GM23338 (cell line): ENCODE data around the gene LIMCH1. TPM values are rescaled to one million over a fixed set of nuclear protein-coding genes. Genes with fewer than 3 reads are reported as not detected.

Source experiments
- ATAC-seq: fragments of 200-7000 bp; cut with Tn5 transposase; 3 replicates; pipeline ENCODE4 v1.9.1; 2020
- DNase-seq: peaks from one replicate; pipeline ENCODE4 v3.0.0-alpha.2; 2015; ENCODE audit warnings: low spot score
- H2AFZ ChIP-seq: fragments of 200-600 bp; sonication (generic); 2 replicates; pipeline ENCODE4 v1.8.0; 2016; ENCODE audit warnings: antibody characterized with exemption, mild to moderate bottlenecking, moderate library complexity
- H3F3A ChIP-seq: fragments of 200-600 bp; sonication (generic); replicated peaks from 2 replicates; pipeline ENCODE4 v1.8.0; 2017; ENCODE audit warnings: antibody characterized with exemption, mixed run types, low read depth
- H3K27ac ChIP-seq: fragments of 200-600 bp; sonication (generic); 2 replicates; pipeline ENCODE4 v1.6.1; 2016; ENCODE audit warnings: low read depth
- H3K27me3 ChIP-seq: fragments of 200-600 bp; sonication (generic); 2 replicates; pipeline ENCODE4 v1.8.0; 2016; ENCODE audit warnings: mild to moderate bottlenecking, mixed run types, moderate library complexity; ENCODE audit not compliant: insufficient read depth
- H3K36me3 ChIP-seq: fragments of 200-600 bp; sonication (generic); 2 replicates; pipeline ENCODE4 v1.8.0; 2016; ENCODE audit warnings: mild to moderate bottlenecking; ENCODE audit not compliant: insufficient read depth
- H3K4me1 ChIP-seq: fragments of 200-600 bp; sonication (generic); 2 replicates; pipeline ENCODE4 v1.8.0; 2016; ENCODE audit warnings: mild to moderate bottlenecking, moderate library complexity; ENCODE audit not compliant: insufficient read depth
- H3K4me2 ChIP-seq: fragments of 200-600 bp; sonication (generic); 2 replicates; pipeline ENCODE4 v1.7.1; 2017; ENCODE audit warnings: mixed run types
- H3K4me3 ChIP-seq: fragments of 200-600 bp; sonication (generic); 2 replicates; pipeline ENCODE4 v1.6.1; 2016; ENCODE audit warnings: mixed run types
- H3K79me2 ChIP-seq: fragments of 200-600 bp; sonication (generic); replicated peaks from 2 replicates; pipeline ENCODE4 v1.8.0; 2017; ENCODE audit warnings: mild to moderate bottlenecking; ENCODE audit not compliant: insufficient read depth
- H3K9me2 ChIP-seq: fragments of 200-600 bp; sonication (generic); 2 replicates; pipeline ENCODE4 v1.8.0; 2017; ENCODE audit not compliant: insufficient read depth
- H4K20me1 ChIP-seq: fragments of 200-600 bp; sonication (generic); replicated peaks from 2 replicates; pipeline ENCODE4 v1.8.0; 2017; ENCODE audit warnings: mild to moderate bottlenecking; ENCODE audit not compliant: insufficient read depth
- H3K27ac Mint-ChIP-seq: 2 replicates; pipeline ENCODE4 v1.8.0; 2020; ENCODE audit warnings: inconsistent platforms, mild to moderate bottlenecking, moderate library complexity, mixed read lengths
- H3K27me3 Mint-ChIP-seq: 3 replicates; pipeline ENCODE4 v1.8.0; 2022; ENCODE audit warnings: low read depth, mild to moderate bottlenecking, moderate library complexity, mixed read lengths, inconsistent platforms; ENCODE audit not compliant: insufficient read depth, poor library complexity
- H3K36me3 Mint-ChIP-seq: 3 replicates; pipeline ENCODE4 v1.8.0; 2021; ENCODE audit warnings: low read depth, mild to moderate bottlenecking, inconsistent platforms, moderate library complexity, mixed read lengths
- H3K4me1 Mint-ChIP-seq: 3 replicates; pipeline ENCODE4 v1.8.0; 2020; ENCODE audit warnings: mild to moderate bottlenecking, inconsistent platforms, mixed read lengths
- H3K4me3 Mint-ChIP-seq: 3 replicates; pipeline ENCODE4 v1.8.0; 2021; ENCODE audit warnings: moderate library complexity, mild to moderate bottlenecking, inconsistent platforms, mixed read lengths
- H3K9me3 Mint-ChIP-seq: 3 replicates; pipeline ENCODE4 v1.8.0; 2020; ENCODE audit warnings: moderate library complexity, mild to moderate bottlenecking, inconsistent platforms, mixed read lengths
- CREB1 ChIP-seq: fragments of 250-450 bp; sonication (Bioruptor Pico); IDR thresholded peaks from 2 replicates; pipeline ENCODE4 v1.5.0; 2020; ENCODE audit warnings: low read depth, mild to moderate bottlenecking, moderate library complexity
- EZH2 ChIP-seq: fragments of 200-600 bp; sonication (generic); IDR thresholded peaks from one replicate; pipeline ENCODE4 v1.8.0; 2017; ENCODE audit warnings: antibody characterized with exemption, mild to moderate bottlenecking, low read depth; ENCODE audit not compliant: unreplicated experiment
- EZH2phosphoT487 ChIP-seq: fragments of 200-600 bp; sonication (generic); IDR thresholded peaks from one replicate; pipeline ENCODE4 v1.8.1; 2018; ENCODE audit warnings: antibody characterized with exemption; ENCODE audit not compliant: unreplicated experiment
- JUNB ChIP-seq: IDR thresholded peaks from one replicate; pipeline ENCODE4 v1.6.1; 2016; ENCODE audit warnings: antibody characterized with exemption; ENCODE audit not compliant: unreplicated experiment
- NANOG ChIP-seq: IDR thresholded peaks from 2 replicates; pipeline ENCODE4 v1.6.1; 2016; ENCODE audit warnings: antibody characterized with exemption, borderline replicate concordance
- POLR2AphosphoS5 ChIP-seq: IDR thresholded peaks from 2 replicates; pipeline ENCODE4 v1.6.1; 2016; ENCODE audit warnings: antibody characterized with exemption, low read depth
- STAT1 ChIP-seq: IDR thresholded peaks from one replicate; pipeline ENCODE4 v1.6.1; 2016; ENCODE audit warnings: antibody characterized with exemption; ENCODE audit not compliant: unreplicated experiment
- ZNF114 ChIP-seq: fragments of 250-450 bp; sonication (Bioruptor Pico); IDR thresholded peaks from 2 replicates; pipeline ENCODE4 v1.5.0; 2020; ENCODE audit warnings: mild to moderate bottlenecking, moderate library complexity
- ZNF331 ChIP-seq: fragments of 250-450 bp; sonication (Bioruptor Pico); IDR thresholded peaks from 2 replicates; pipeline ENCODE4 v1.5.0; 2020; ENCODE audit warnings: low read depth, mild to moderate bottlenecking, moderate library complexity
- polyA plus RNA-seq: library from polyadenylated mRNA; unstranded; fragments of >200 nt; fragmentation: Nextera tagmentation; extraction: Ambion mirVana; gene quantifications from 2 replicates; pipeline ENCODE4 v1.2.1, GENCODE V29; 2016
- total RNA-seq: library from RNA; depleted of rRNA; stranded (reverse); fragments of >200 nt; shearing (Covaris generic); gene quantifications from 2 replicates; pipeline ENCODE4 v1.2.3, GENCODE V29; 2014
- TF ChIP-seq, protein P1 (sequence below): IDR thresholded peaks from one replicate; pipeline ENCODE4 v1.6.1; 2018; ENCODE audit warnings: antibody characterized with exemption; ENCODE audit not compliant: unreplicated experiment
- TF ChIP-seq, protein P2 (sequence below): IDR thresholded peaks from 2 replicates; pipeline ENCODE4 v1.6.1; 2016; ENCODE audit warnings: antibody characterized with exemption
- TF ChIP-seq, protein P3 (sequence below): fragments of 250-450 bp; sonication (Bioruptor Pico); IDR thresholded peaks from 2 replicates; pipeline ENCODE4 v1.5.0; 2020; ENCODE audit warnings: mild to moderate bottlenecking, moderate library complexity
- TF ChIP-seq, protein P4 (sequence below), 2 experiments: fragments of 200-600 bp in 1 of 2; sonication (generic) in 1 of 2; conservative IDR thresholded peaks; 2 replicates each; pipeline versions ENCODE4 v1.5.1 to v1.6.1; 2016 to 2017; ENCODE audit warnings: antibody characterized with exemption in 2 of 2, low read depth in 2 of 2, mild to moderate bottlenecking in 2 of 2, moderate library complexity in 1 of 2

The LIMCH1 gene
- total and polyA plus RNA-seq, 2 experiments from 2014 or later, result 1.5 TPM

DNA sequence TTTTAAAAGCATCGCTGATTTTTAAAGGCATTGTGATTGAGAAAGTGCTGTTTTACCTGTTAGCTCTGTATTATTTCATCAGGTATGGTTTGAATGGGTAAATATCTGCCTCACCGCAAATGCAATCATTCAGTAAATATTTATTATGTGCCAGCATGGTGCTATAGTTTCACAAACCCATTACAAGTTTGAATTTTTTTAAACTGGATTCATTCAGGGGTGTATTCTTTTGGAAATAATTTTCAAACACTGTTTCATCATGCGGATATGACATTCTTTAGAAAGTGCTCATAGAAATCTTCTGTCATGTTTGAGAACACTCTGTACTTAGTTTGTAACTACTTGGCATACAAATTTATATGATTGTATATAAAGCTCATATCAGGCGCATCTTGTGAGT is 37.2 kb downstream of the LIMCH1 start:
- H3K27me3 ChIP-seq, result no peaks in the 10 kb centered on the region
- DNase-seq (no peak), ATAC-seq (no peak)
- TF ChIP-seq, protein P1, sequence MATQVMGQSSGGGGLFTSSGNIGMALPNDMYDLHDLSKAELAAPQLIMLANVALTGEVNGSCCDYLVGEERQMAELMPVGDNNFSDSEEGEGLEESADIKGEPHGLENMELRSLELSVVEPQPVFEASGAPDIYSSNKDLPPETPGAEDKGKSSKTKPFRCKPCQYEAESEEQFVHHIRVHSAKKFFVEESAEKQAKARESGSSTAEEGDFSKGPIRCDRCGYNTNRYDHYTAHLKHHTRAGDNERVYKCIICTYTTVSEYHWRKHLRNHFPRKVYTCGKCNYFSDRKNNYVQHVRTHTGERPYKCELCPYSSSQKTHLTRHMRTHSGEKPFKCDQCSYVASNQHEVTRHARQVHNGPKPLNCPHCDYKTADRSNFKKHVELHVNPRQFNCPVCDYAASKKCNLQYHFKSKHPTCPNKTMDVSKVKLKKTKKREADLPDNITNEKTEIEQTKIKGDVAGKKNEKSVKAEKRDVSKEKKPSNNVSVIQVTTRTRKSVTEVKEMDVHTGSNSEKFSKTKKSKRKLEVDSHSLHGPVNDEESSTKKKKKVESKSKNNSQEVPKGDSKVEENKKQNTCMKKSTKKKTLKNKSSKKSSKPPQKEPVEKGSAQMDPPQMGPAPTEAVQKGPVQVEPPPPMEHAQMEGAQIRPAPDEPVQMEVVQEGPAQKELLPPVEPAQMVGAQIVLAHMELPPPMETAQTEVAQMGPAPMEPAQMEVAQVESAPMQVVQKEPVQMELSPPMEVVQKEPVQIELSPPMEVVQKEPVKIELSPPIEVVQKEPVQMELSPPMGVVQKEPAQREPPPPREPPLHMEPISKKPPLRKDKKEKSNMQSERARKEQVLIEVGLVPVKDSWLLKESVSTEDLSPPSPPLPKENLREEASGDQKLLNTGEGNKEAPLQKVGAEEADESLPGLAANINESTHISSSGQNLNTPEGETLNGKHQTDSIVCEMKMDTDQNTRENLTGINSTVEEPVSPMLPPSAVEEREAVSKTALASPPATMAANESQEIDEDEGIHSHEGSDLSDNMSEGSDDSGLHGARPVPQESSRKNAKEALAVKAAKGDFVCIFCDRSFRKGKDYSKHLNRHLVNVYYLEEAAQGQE, result no peak
- TF ChIP-seq, protein P2, sequence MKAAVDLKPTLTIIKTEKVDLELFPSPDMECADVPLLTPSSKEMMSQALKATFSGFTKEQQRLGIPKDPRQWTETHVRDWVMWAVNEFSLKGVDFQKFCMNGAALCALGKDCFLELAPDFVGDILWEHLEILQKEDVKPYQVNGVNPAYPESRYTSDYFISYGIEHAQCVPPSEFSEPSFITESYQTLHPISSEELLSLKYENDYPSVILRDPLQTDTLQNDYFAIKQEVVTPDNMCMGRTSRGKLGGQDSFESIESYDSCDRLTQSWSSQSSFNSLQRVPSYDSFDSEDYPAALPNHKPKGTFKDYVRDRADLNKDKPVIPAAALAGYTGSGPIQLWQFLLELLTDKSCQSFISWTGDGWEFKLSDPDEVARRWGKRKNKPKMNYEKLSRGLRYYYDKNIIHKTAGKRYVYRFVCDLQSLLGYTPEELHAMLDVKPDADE, result no peak
- TF ChIP-seq EZH2phosphoT487 (no peak), ZNF114 (CRISPR knock-in tag) (no peak), ZNF331 (CRISPR knock-in tag) (no peak), EZH2 (no peak), STAT1 (no peak), JUNB (no peak), POLR2AphosphoS5 (no peak), CREB1 (CRISPR knock-in tag) (no peak), NANOG (no peak)
- TF ChIP-seq, protein P3, sequence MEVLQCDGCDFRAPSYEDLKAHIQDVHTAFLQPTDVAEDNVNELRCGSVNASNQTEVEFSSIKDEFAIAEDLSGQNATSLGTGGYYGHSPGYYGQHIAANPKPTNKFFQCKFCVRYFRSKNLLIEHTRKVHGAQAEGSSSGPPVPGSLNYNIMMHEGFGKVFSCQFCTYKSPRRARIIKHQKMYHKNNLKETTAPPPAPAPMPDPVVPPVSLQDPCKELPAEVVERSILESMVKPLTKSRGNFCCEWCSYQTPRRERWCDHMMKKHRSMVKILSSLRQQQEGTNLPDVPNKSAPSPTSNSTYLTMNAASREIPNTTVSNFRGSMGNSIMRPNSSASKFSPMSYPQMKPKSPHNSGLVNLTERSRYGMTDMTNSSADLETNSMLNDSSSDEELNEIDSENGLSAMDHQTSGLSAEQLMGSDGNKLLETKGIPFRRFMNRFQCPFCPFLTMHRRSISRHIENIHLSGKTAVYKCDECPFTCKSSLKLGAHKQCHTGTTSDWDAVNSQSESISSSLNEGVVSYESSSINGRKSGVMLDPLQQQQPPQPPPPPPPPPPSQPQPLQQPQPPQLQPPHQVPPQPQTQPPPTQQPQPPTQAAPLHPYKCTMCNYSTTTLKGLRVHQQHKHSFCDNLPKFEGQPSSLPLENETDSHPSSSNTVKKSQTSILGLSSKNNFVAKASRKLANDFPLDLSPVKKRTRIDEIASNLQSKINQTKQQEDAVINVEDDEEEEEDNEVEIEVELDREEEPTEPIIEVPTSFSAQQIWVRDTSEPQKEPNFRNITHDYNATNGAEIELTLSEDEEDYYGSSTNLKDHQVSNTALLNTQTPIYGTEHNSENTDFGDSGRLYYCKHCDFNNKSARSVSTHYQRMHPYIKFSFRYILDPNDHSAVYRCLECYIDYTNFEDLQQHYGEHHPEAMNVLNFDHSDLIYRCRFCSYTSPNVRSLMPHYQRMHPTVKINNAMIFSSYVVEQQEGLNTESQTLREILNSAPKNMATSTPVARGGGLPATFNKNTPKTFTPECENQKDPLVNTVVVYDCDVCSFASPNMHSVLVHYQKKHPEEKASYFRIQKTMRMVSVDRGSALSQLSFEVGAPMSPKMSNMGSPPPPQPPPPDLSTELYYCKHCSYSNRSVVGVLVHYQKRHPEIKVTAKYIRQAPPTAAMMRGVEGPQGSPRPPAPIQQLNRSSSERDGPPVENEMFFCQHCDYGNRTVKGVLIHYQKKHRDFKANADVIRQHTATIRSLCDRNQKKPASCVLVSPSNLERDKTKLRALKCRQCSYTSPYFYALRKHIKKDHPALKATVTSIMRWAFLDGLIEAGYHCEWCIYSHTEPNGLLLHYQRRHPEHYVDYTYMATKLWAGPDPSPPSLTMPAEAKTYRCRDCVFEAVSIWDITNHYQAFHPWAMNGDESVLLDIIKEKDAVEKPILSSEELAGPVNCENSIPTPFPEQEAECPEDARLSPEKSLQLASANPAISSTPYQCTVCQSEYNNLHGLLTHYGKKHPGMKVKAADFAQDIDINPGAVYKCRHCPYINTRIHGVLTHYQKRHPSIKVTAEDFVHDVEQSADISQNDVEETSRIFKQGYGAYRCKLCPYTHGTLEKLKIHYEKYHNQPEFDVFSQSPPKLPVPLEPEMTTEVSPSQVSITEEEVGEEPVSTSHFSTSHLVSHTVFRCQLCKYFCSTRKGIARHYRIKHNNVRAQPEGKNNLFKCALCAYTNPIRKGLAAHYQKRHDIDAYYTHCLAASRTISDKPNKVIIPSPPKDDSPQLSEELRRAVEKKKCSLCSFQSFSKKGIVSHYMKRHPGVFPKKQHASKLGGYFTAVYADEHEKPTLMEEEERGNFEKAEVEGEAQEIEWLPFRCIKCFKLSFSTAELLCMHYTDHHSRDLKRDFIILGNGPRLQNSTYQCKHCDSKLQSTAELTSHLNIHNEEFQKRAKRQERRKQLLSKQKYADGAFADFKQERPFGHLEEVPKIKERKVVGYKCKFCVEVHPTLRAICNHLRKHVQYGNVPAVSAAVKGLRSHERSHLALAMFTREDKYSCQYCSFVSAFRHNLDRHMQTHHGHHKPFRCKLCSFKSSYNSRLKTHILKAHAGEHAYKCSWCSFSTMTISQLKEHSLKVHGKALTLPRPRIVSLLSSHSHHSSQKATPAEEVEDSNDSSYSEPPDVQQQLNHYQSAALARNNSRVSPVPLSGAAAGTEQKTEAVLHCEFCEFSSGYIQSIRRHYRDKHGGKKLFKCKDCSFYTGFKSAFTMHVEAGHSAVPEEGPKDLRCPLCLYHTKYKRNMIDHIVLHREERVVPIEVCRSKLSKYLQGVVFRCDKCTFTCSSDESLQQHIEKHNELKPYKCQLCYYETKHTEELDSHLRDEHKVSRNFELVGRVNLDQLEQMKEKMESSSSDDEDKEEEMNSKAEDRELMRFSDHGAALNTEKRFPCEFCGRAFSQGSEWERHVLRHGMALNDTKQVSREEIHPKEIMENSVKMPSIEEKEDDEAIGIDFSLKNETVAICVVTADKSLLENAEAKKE (CRISPR knock-in tag), result no peak
- TF ChIP-seq, protein P4, sequence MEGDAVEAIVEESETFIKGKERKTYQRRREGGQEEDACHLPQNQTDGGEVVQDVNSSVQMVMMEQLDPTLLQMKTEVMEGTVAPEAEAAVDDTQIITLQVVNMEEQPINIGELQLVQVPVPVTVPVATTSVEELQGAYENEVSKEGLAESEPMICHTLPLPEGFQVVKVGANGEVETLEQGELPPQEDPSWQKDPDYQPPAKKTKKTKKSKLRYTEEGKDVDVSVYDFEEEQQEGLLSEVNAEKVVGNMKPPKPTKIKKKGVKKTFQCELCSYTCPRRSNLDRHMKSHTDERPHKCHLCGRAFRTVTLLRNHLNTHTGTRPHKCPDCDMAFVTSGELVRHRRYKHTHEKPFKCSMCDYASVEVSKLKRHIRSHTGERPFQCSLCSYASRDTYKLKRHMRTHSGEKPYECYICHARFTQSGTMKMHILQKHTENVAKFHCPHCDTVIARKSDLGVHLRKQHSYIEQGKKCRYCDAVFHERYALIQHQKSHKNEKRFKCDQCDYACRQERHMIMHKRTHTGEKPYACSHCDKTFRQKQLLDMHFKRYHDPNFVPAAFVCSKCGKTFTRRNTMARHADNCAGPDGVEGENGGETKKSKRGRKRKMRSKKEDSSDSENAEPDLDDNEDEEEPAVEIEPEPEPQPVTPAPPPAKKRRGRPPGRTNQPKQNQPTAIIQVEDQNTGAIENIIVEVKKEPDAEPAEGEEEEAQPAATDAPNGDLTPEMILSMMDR (conservative IDR thresholded peaks at IDR 0.05; ENCODE audit: low read depth in 2 of 2), result no peak
- no peaks in the 10 kb centered on the region for H3K79me2 ChIP-seq
- no peak overlapping the region for H2AFZ ChIP-seq
- Mint-ChIP-seq H3K4me1 (no peaks in the 10 kb centered on the region), H3K36me3 (no peaks in the 10 kb centered on the region; the same call in 2 of the 3 replicates), H3K4me3 (no peak overlapping the region), H3K9me3 (peaks cover 5% of the 10 kb centered on the region; the same call in 2 of the 3 replicates), H3K27ac (no peak overlapping the region), H3K27me3 (no peaks in the 10 kb centered on the region)
- no peaks in the 10 kb centered on the region for H4K20me1 ChIP-seq
- H3K36me3 ChIP-seq, result no peaks in the 10 kb centered on the region
- no peak overlapping the region for H3K27ac ChIP-seq
- no peak overlapping the region for H3K4me2 ChIP-seq
- no peak overlapping the region for H3K4me3 ChIP-seq
- H3F3A ChIP-seq, result no peaks in the 10 kb centered on the region
- no peaks in the 10 kb centered on the region for H3K9me2 ChIP-seq
- H3K4me1 ChIP-seq, result no peaks in the 10 kb centered on the region
